ENCODE data around the gene ASPHD1. TPM values are rescaled to one million over a fixed set of nuclear protein-coding genes. Genes with fewer than 3 reads are reported as not detected.

The ASPHD1 gene
- total RNA-seq, 1 experiment from 2014 or later: 2.0 TPM

- Histone ChIP-seq H3K9me3 (ENCODE audit: low read length) (no peaks in the 10 kb centered on the region), H3K9ac (ENCODE audit: low read length) (peak overlapping the region; percentile 77), H3K4me1 (ENCODE audit: insufficient read depth, low read length) (peaks cover 20% of the 10 kb centered on the region), H3K27me3 (ENCODE audit: low read length) (no peaks in the 10 kb centered on the region), H3K4me2 (ENCODE audit: low read length) (peak overlapping the region; percentile 94), H3K27ac (ENCODE audit: low read length) (peak overlapping the region; percentile 98), H3K9me2 (replicated peaks; ENCODE audit: low read length) (no peaks in the 10 kb centered on the region), H2AFZ (ENCODE audit: low read length) (peak overlapping the region; percentile 48; the same call in 1 of the 2 replicates), H3F3A (ENCODE audit: low read length, unreplicated experiment) (peaks cover 9% of the 10 kb centered on the region), H3K79me2 (ENCODE audit: low read length) (no peaks in the 10 kb centered on the region), H4K20me1 (ENCODE audit: low read length) (no peaks in the 10 kb centered on the region), H3K4me3 (ENCODE audit: low read length) (peak overlapping the region; percentile 50), H3K36me3 (ENCODE audit: low read depth, low read length) (no peaks in the 10 kb centered on the region)
- ChIA-PET POLR2A (ENCODE audit: unreplicated experiment) (interaction anchor here (0.6 to 1.1 kb wide), 4 partner anchors 25 to 132 kb away, joined by 3 to 6 read pairs (median 4); partner anchors contain the start of gene TAOK2), CTCF (interaction anchor here (0.6 to 1.0 kb wide), 2 partner anchors 44 to 88 kb away, joined by 3 read pairs; partner anchors contain the start of gene ASPHD1)
- DNase-seq (peak; percentile 95), ATAC-seq (peak; percentile 99)
- BruUV-seq (replicated peaks): TSS peak; percentile 82
- TF ChIP-seq CTCF (conservative IDR thresholded peaks at IDR 0.05; ENCODE audit: low read depth, low read length): peak; percentile 45
- no peak for TF ChIP-seq EZH2phosphoT487 (IDR thresholded peaks at IDR 0.05; ENCODE audit: borderline replicate concordance, low read length)
- no peak for TF ChIP-seq EZH2 (IDR thresholded peaks at IDR 0.05; ENCODE audit: low read length, unreplicated experiment)
- intact Hi-C loops (cut with micrococcal nuclease): loop anchor here (2.0 kb wide), 1 partner anchor 17 kb away; the partner anchor contains the start of gene KCTD13
Measured at GRCh38 chr16:29943846-29944799, 43.8 kb downstream of the ASPHD1 start.

- peaks cover 9% of the 10 kb centered on the region for H3F3A ChIP-seq (ENCODE audit: low read length, unreplicated experiment)
- intact Hi-C loops (cut with micrococcal nuclease): no loop called here
- H3K9me2 ChIP-seq (replicated peaks; ENCODE audit: low read length): no peaks in the 10 kb centered on the region
- POLR2A ChIA-PET (ENCODE audit: unreplicated experiment): no interaction called here
- no peak for TF ChIP-seq EZH2 (IDR thresholded peaks at IDR 0.05; ENCODE audit: low read length, unreplicated experiment)
- TF ChIP-seq EZH2phosphoT487 (IDR thresholded peaks at IDR 0.05; ENCODE audit: borderline replicate concordance, low read length): no peak
- TF ChIP-seq CTCF (conservative IDR thresholded peaks at IDR 0.05; ENCODE audit: low read depth, low read length): no peak
- BruUV-seq (replicated peaks): no TSS peak
- H3K27ac ChIP-seq (ENCODE audit: low read length): no peak overlapping the region
- no peak overlapping the region for H2AFZ ChIP-seq (ENCODE audit: low read length)
- H3K9me3 ChIP-seq (ENCODE audit: low read length): no peaks in the 10 kb centered on the region
- no peak overlapping the region for H3K4me2 ChIP-seq (ENCODE audit: low read length)
- H3K79me2 ChIP-seq (ENCODE audit: low read length): no peaks in the 10 kb centered on the region
- no peak overlapping the region for H3K9ac ChIP-seq (ENCODE audit: low read length)
- H3K4me3 ChIP-seq (ENCODE audit: low read length): no peak overlapping the region
- peaks cover 19% of the 10 kb centered on the region for H3K4me1 ChIP-seq (ENCODE audit: insufficient read depth, low read length)
- ATAC-seq: no peak
- H3K27me3 ChIP-seq (ENCODE audit: low read length): no peaks in the 10 kb centered on the region
- no peaks in the 10 kb centered on the region for H3K36me3 ChIP-seq (ENCODE audit: low read depth, low read length)
- DNase-seq: no peak
- no peaks in the 10 kb centered on the region for H4K20me1 ChIP-seq (ENCODE audit: low read length)
- CTCF ChIA-PET: no interaction called here
Measured at GRCh38 chr16:29947897-29948296, 47.6 kb downstream of the ASPHD1 start.
